Measurements from ENCODE around the gene ARSA.

The ARSA gene

DNA sequence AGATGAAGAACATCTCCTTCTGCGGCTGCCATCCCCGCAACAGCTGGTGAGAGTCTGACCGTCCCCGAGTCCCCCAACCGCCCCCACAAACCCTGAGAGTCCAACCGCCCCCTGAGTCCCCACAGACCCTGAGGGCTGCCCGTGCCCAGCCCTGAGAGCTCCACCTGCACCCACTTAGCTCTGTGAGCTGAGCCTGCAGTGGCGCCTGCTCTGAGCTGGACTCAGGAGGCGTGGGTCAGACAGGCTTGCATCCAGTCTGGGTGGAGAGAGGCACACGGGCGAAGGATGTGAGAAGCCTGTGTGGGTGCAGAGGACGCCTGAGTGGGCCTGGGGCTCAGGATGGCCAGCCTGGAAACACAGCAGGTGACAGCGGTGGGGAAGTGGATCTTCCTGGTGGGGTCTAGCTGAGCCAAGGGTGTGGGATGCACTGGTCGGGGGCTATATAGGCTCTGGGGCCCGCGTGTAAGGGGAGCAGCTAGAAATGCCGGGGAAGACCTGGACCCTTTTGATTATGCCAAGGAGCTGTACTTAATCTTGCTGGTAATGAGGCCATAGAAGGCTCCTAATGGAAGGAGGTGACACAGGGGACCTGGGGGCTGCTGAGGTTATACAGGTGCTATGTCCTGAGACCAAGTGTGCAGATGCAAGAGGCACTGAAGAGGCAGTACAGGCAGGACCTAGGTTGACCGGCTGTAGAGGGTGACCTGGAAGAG lies 20.9 kb downstream of the ARSA start:
- H3K27ac ChIP-seq, result no peak overlapping the region
- TF ChIP-seq, protein P1, sequence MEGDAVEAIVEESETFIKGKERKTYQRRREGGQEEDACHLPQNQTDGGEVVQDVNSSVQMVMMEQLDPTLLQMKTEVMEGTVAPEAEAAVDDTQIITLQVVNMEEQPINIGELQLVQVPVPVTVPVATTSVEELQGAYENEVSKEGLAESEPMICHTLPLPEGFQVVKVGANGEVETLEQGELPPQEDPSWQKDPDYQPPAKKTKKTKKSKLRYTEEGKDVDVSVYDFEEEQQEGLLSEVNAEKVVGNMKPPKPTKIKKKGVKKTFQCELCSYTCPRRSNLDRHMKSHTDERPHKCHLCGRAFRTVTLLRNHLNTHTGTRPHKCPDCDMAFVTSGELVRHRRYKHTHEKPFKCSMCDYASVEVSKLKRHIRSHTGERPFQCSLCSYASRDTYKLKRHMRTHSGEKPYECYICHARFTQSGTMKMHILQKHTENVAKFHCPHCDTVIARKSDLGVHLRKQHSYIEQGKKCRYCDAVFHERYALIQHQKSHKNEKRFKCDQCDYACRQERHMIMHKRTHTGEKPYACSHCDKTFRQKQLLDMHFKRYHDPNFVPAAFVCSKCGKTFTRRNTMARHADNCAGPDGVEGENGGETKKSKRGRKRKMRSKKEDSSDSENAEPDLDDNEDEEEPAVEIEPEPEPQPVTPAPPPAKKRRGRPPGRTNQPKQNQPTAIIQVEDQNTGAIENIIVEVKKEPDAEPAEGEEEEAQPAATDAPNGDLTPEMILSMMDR (conservative IDR thresholded peaks at IDR 0.05), result no peak

DNA sequence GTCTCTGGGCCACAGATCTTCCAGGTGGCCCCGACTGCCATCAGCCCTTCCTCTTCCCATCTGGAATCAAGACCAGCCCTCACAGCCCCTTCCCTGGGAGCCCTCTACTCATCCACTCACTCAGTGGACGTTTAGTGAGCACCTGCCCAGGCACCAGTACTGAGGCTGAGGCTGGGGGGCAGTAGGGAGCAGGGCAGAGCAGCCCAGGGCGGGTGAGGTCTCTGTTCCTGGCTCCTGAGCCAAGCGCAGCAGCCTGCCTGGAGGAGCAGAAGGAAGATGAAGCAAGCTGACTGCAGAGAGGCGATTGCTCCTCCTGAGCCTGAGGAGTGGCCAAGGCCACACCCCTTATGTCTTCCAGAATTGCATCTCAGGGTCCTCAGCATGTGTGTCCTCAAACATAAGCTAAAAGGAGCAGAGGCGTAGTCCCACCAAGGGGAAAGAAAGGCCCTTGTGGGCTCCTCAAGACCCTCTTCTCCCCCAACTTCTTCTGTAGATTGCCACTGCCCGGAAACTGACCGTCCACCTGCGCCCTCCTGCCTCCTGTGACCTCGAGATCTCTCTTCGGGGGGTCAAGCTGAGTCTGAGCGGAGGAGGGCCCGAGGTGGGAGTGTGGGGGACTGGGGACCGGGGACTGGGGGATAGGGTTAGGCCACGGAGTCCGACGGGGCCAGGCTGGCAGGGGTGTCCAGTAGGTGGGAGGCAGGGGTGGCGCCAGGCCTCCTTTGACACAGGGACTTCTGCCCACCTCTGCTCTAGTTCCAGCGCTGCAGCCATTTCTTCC lies 21.6 kb downstream of the ARSA start:
- TF ChIP-seq, protein P1 (conservative IDR thresholded peaks at IDR 0.05), result no peak
- no peak overlapping the region for H3K27ac ChIP-seq

DNA sequence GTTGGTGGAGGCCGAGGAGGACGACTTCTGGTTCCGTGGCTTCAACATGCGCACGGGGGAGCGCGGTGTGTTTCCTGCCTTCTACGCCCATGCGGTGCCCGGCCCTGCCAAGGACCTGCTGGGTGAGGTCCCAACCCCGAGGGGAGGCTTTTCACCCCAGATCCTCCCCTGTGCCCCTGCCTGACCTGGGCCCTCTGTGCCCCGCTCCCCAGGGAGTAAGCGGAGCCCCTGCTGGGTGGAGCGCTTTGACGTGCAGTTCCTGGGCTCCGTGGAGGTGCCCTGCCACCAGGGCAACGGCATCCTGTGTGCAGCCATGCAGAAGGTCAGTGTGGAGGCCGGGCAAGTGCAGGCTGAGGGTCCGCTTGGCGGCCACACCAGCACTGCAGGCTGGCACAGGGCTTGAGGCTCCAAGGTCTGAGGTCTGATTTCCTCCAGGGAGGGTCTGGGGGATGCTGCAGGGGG lies 22.3 kb downstream of the ARSA start:
- TF ChIP-seq, protein P1 (conservative IDR thresholded peaks at IDR 0.05), result no peak
- H3K27ac ChIP-seq, result no peak overlapping the region

DNA sequence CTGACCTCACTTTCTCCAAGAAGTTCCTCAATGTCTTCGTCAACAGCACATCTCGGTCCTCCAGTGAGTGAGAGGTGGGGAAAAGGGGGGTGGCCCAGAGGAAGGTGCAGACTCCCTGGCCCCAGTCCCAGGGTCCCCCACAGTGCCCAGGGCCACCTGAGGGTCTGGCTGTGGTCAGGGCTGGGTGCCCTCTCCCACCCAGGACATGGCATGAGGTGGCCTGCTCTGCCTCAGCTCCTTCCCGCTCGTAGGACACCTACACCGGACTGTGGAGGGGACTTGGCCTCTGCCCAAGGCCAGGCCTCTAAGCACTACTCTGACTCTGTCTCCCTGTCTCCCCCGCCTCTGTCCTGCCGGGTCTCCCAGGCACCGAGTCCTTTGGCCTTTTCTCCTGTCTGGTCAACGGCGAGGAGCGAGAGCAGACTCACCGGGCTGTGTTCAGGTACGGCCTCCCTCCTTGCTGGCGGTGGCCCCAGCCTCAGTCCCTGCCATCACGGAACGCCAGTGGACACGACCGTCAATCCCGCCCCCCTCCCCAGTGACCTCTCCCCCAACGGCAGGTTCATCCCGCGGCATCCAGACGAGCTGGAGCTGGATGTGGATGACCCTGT lies 22.8 kb downstream of the ARSA start:
- TF ChIP-seq, protein P1 (conservative IDR thresholded peaks at IDR 0.05), result no peak
- H3K27ac ChIP-seq, result no peak overlapping the region

DNA sequence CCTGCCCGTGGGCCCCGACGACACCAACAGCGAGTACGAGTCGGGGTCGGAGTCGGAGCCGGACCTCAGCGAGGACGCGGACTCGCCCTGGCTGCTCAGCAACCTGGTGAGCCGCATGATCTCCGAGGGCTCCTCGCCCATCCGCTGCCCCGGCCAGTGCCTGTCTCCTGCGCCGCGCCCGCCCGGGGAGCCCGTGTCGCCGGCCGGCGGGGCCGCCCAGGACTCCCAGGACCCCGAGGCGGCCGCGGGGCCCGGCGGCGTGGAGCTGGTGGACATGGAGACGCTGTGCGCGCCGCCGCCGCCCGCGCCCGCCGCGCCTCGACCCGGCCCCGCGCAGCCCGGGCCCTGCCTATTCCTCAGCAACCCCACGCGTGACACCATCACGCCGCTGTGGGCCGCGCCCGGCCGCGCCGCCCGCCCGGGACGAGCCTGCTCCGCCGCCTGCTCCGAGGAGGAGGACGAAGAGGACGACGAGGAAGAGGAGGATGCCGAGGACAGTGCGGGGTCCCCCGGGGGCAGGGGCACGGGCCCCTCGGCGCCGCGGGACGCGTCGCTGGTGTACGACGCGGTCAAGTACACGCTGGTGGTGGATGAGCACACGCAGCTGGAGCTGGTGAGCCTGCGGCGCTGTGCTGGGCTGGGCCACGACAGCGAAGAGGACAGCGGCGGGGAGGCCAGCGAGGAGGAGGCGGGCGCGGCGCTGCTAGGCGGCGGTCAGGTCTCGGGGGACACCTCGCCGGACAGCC lies 23.5 kb downstream of the ARSA start:
- H3K27ac ChIP-seq, result no peak overlapping the region
- TF ChIP-seq, protein P1 (conservative IDR thresholded peaks at IDR 0.05), result no peak

DNA sequence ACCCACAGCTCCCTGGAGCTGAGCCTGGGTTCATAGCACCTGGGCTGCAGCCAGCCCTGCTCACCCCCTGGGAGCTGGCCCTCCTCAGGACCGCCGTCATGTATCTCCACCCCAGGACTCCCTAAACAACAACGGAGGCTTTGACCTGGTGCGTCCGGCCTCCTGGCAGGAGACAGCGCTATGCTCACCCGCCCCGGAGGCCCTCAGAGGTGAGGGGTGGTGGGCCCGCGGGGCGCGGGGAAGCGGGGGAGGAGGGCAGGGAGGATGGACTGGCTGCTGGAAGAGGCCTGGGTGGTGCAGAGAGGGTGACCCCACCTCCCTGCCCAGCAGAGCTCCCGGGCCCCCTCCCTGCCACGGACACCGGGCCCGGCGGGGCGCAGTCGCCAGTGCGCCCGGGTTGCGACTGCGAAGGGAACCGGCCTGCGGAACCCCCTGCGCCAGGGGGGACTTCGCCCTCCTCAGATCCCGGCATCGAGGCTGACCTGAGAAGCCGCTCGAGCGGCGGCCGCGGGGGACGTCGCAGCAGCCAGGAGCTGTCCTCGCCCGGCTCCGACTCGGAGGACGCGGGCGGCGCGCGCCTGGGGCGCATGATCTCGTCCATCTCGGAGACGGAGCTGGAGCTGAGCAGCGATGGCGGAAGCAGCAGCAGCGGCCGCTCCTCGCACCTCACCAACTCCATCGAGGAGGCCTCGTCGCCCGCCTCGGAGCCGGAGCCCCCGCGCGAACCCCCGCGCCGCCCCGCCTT lies 24.3 kb downstream of the ARSA start:
- TF ChIP-seq, protein P1 (conservative IDR thresholded peaks at IDR 0.05), result no peak
- no peak overlapping the region for H3K27ac ChIP-seq
